H1 (cell line): ENCODE data around the gene SKAP1. TPM values are rescaled to one million over a fixed set of nuclear protein-coding genes. Genes with fewer than 3 reads are reported as not detected.

ENCODE experiments used
- CTCF ChIA-PET: fragments of 300-600 bp; sonication (Branson Sonifier 250); formaldehyde crosslinking; loops from one replicate; lab custom pipeline; 2021; ENCODE audit not compliant: partially characterized antibody; lab: Charles Lee
- POLR2A ChIA-PET: fragments of 300-600 bp; sonication (Branson Sonifier 250); formaldehyde crosslinking; loops from one replicate; lab custom pipeline; 2021; ENCODE audit warnings: inconsistent platforms; ENCODE audit not compliant: partially characterized antibody; lab: Charles Lee
- DNase-seq, 2 experiments: peaks; one replicate each; pipeline versions ENCODE4 v3.0.0 to v3.0.0-alpha.2; 2010 to 2022; ENCODE audit warnings: low spot score in 2 of 2, low read depth in 1 of 2, mixed read lengths in 1 of 2
- FAIRE-seq: peaks from 2 replicates; lab custom pipeline; 2011; peaks lifted over from hg19 to GRCh38; lab: Jason Lieb, UNC
- H2AFZ ChIP-seq: 2 replicates; pipeline ENCODE4 v1.8.1; 2012; ENCODE audit warnings: low read length, inconsistent platforms
- H2AK5ac ChIP-seq: 2 replicates; pipeline ENCODE4 v1.6.1; 2013; ENCODE audit warnings: low read depth, low read length
- H2BK120ac ChIP-seq: replicated peaks from 2 replicates; pipeline ENCODE3; 2013; ENCODE audit warnings: low read depth, low read length, inconsistent platforms
- H2BK12ac ChIP-seq: 2 replicates; pipeline ENCODE4 v1.6.1; 2013; ENCODE audit warnings: low read depth, low read length
- H2BK15ac ChIP-seq: 2 replicates; pipeline ENCODE4 v1.6.1; 2013; ENCODE audit warnings: low read length
- H2BK20ac ChIP-seq: 2 replicates; pipeline ENCODE4 v1.6.1; 2013; ENCODE audit warnings: low read length
- H2BK5ac ChIP-seq: 2 replicates; pipeline ENCODE4 v1.6.1; 2013; ENCODE audit warnings: low read depth, low read length
- H3K14ac ChIP-seq: 2 replicates; pipeline ENCODE4 v1.6.1; 2013; ENCODE audit warnings: inconsistent platforms; ENCODE audit not compliant: insufficient read length
- H3K18ac ChIP-seq: 2 replicates; pipeline ENCODE4 v1.6.1; 2013; ENCODE audit warnings: low read length; ENCODE audit errors: extremely low read depth
- H3K23ac ChIP-seq: 2 replicates; pipeline ENCODE4 v1.6.1; 2013; ENCODE audit warnings: inconsistent platforms; ENCODE audit not compliant: insufficient read length
- H3K23me2 ChIP-seq: 2 replicates; pipeline ENCODE4 v1.6.1; 2013; ENCODE audit warnings: low read depth, low read length
- H3K27ac ChIP-seq: 2 replicates; pipeline ENCODE4 v1.6.1; 2011; ENCODE audit warnings: low read depth, low read length, inconsistent platforms
- H3K27me3 ChIP-seq, 4 experiments: replicated peaks in 1 of 4; 1 replicate in 1 of 4; 2 replicates in 3 of 4; pipeline versions ENCODE4 v1.6.1 to v1.8.1; 2011 to 2013; ENCODE audit warnings: low read length in 3 of 4, mild to moderate bottlenecking in 3 of 4, inconsistent platforms in 2 of 4, mixed read lengths in 2 of 4, moderate library complexity in 1 of 4; ENCODE audit not compliant: control insufficient read depth in 3 of 4, insufficient read depth in 3 of 4; ENCODE audit errors: extremely low read depth in 1 of 4
- H3K36me3 ChIP-seq, 4 experiments: 2 replicates each; pipeline versions ENCODE4 v1.6.1 to v1.8.1; 2011 to 2013; ENCODE audit warnings: mild to moderate bottlenecking in 4 of 4, low read length in 3 of 4, moderate library complexity in 2 of 4, control low read depth in 1 of 4, inconsistent platforms in 1 of 4; ENCODE audit not compliant: insufficient read depth in 4 of 4, control insufficient read depth in 2 of 4
- H3K4ac ChIP-seq: replicated peaks from 2 replicates; pipeline ENCODE3; 2013; ENCODE audit warnings: low read length, low read depth, mixed read lengths, inconsistent platforms; ENCODE audit not compliant: insufficient read length
- H3K4me1 ChIP-seq, 4 experiments: replicated peaks in 1 of 4; 1 replicate in 1 of 4; 2 replicates in 3 of 4; pipeline versions ENCODE4 v1.6.1 to v1.8.1; 2011 to 2013; ENCODE audit warnings: low read length in 3 of 4, inconsistent platforms in 2 of 4, mixed read lengths in 1 of 4; ENCODE audit not compliant: insufficient read depth in 4 of 4, control insufficient read depth in 3 of 4
- H3K4me2 ChIP-seq, 2 experiments: 2 replicates each; pipeline versions ENCODE4 v1.6.1 to v1.8.1; 2011 to 2013; ENCODE audit warnings: low read depth in 2 of 2, low read length in 2 of 2, control low read depth in 1 of 2, inconsistent platforms in 1 of 2, mild to moderate bottlenecking in 1 of 2; ENCODE audit not compliant: insufficient read depth in 1 of 2
- H3K4me3 ChIP-seq, 4 experiments: fragments of 200-600, 300-600 bp in 1 of 4; sonication (generic), shearing (Covaris generic), sonication (Bioruptor Twin) in 1 of 4; 2 replicates each; pipeline versions ENCODE4 v1.5.1 to v1.8.1; 2011 to 2016; ENCODE audit warnings: low read length in 4 of 4, low read depth in 3 of 4, control low read depth in 2 of 4, inconsistent platforms in 2 of 4, mild to moderate bottlenecking in 2 of 4, mixed read lengths in 1 of 4, moderate library complexity in 1 of 4; ENCODE audit not compliant: insufficient read depth in 2 of 4; ENCODE audit errors: extremely low read depth in 1 of 4
- H3K56ac ChIP-seq: replicated peaks from 2 replicates; pipeline ENCODE3; 2013; ENCODE audit warnings: low read depth, mild to moderate bottlenecking, mixed read lengths, low read length, inconsistent platforms; ENCODE audit not compliant: insufficient read length
- H3K79me1 ChIP-seq: 2 replicates; pipeline ENCODE4 v1.6.1; 2013; ENCODE audit warnings: low read depth, low read length, control low read depth
- H3K79me2 ChIP-seq, 2 experiments: 2 replicates each; pipeline versions ENCODE4 v1.6.1 to v1.8.1; 2012 to 2013; ENCODE audit warnings: low read length in 2 of 2, mild to moderate bottlenecking in 2 of 2, inconsistent platforms in 1 of 2; ENCODE audit not compliant: insufficient read depth in 2 of 2, control insufficient read depth in 1 of 2
- H3K9ac ChIP-seq, 4 experiments: replicated peaks in 1 of 4; 1 replicate in 1 of 4; 2 replicates in 3 of 4; pipeline versions ENCODE4 v1.6.1 to v1.8.1; 2011 to 2013; ENCODE audit warnings: low read depth in 3 of 4, low read length in 3 of 4, control low read depth in 2 of 4, mild to moderate bottlenecking in 2 of 4, moderate library complexity in 2 of 4, inconsistent platforms in 1 of 4; ENCODE audit errors: extremely low read depth in 1 of 4
- H3K9me3 ChIP-seq, 2 experiments: 2 replicates each; pipeline versions ENCODE4 v1.6.1 to v1.8.1; 2012 to 2013; ENCODE audit warnings: mild to moderate bottlenecking in 2 of 2, moderate library complexity in 2 of 2, control low read depth in 1 of 2, inconsistent platforms in 1 of 2, low read depth in 1 of 2, low read length in 1 of 2, mixed read lengths in 1 of 2; ENCODE audit not compliant: insufficient read depth in 2 of 2
- H4K20me1 ChIP-seq, 2 experiments: replicated peaks in 1 of 2; 2 replicates each; pipeline versions ENCODE3 to v1.8.1; 2011 to 2013; ENCODE audit warnings: inconsistent platforms in 2 of 2, low read length in 2 of 2, mild to moderate bottlenecking in 1 of 2; ENCODE audit not compliant: insufficient read depth in 2 of 2, control insufficient read depth in 1 of 2
- H4K5ac ChIP-seq: 2 replicates; pipeline ENCODE4 v1.6.1; 2013; ENCODE audit warnings: low read length, low read depth, mixed read lengths, inconsistent platforms; ENCODE audit not compliant: insufficient read length
- H4K8ac ChIP-seq: 2 replicates; pipeline ENCODE4 v1.8.0; 2013; ENCODE audit warnings: mild to moderate bottlenecking, moderate library complexity, low read length, inconsistent platforms; ENCODE audit not compliant: insufficient read depth; ENCODE audit errors: extremely low read depth
- H4K91ac ChIP-seq: replicated peaks from 2 replicates; pipeline ENCODE3; 2013; ENCODE audit warnings: low read length, mixed read lengths, inconsistent platforms; ENCODE audit not compliant: insufficient read length
- GTF2F1 ChIP-seq: IDR thresholded peaks from 2 replicates; pipeline ENCODE4 v1.6.1; 2012; ENCODE audit warnings: low read depth, low read length, improper control_type of control experiment, borderline replicate concordance
- WGBS, 2 experiments: shearing (Covaris generic) in 1 of 2; methylation state at CpG; one replicate each; pipeline versions ENCODE4 v1.1.6 to v1.1.7; 2013 to 2015; ENCODE audit warnings: low lambda C conversion rate in 2 of 2, mixed read lengths in 2 of 2, inconsistent platforms in 1 of 2, low coverage in 1 of 2, missing lambda C conversion rate in 1 of 2; ENCODE audit not compliant: insufficient replicate concordance in 2 of 2, insufficient coverage in 1 of 2, insufficient read length in 1 of 2; ENCODE audit errors: extremely low coverage in 1 of 2, missing lambda C conversion rate in 1 of 2; 5-methylcytosine and 5-hydroxymethylcytosine counted together
- polyA plus RNA-seq, 7 experiments: library from polyadenylated mRNA; depleted of rRNA in 3 of 7; stranded (reverse) in 5 of 7; unstranded in 2 of 7; fragments of >200 nt in 5 of 7; fragments of 200-250 nt in 2 of 7; gene quantifications; 1 replicate in 5 of 7; 2 replicates in 1 of 7; 4 replicates in 1 of 7; pipeline versions ENCODE4 v1.2.1 to v1.2.3, GENCODE V29; 2011 to 2013; ENCODE audit warnings: missing spikeins in 2 of 7, mixed read lengths in 2 of 7
- total RNA-seq: library from RNA; stranded (reverse); fragmentation: NEBNext Ultra II Directional; extraction: Animal tissue kit (Norgen Biotek cat#: 25700); gene quantifications from 2 replicates; pipeline ENCODE4 v1.2.1, GENCODE V29; 2021

SKAP1 gene
- total and polyA plus RNA-seq, 2 of the 8 experiments (the other 6 are each of a cell fraction or from before 2014, with no cell fraction given) = not detected

GRCh38 chr17:48439875-48440505 lies 10.0 kb upstream of the SKAP1 start:
- CTCF ChIA-PET = interaction anchor here (1.0 to 1.5 kb wide), 5 partner anchors 9 to 132 kb away, joined by 3 to 4 read pairs (median 3); no protein-coding TSS in a partner anchor
- Histone ChIP-seq H3K4me1 (no peaks in the 10 kb centered on the region; a peak in 2 of 7 replicates), H3K4me2 (no peak overlapping the region), H3K14ac (no peak overlapping the region), H2BK15ac (no peak overlapping the region), H3K79me1 (no peaks in the 10 kb centered on the region), H4K8ac (no peak overlapping the region), H3K4me3 (no peak overlapping the region), H2AK5ac (no peak overlapping the region), H3K9ac (no peak overlapping the region), H3K4ac (no peak overlapping the region), H3K36me3 (no peaks in the 10 kb centered on the region), H3K79me2 (no peaks in the 10 kb centered on the region), H3K23ac (no peak overlapping the region), H3K27ac (no peak overlapping the region), H3K27me3 (no peaks in the 10 kb centered on the region), H4K5ac (no peak overlapping the region), H2BK20ac (no peak overlapping the region), H2AFZ (no peak overlapping the region), H2BK12ac (no peak overlapping the region), H2BK5ac (no peak overlapping the region), H4K91ac (no peak overlapping the region), H3K56ac (no peak overlapping the region), H3K18ac (no peak overlapping the region), H3K9me3 (no peaks in the 10 kb centered on the region), H3K23me2 (no peaks in the 10 kb centered on the region), H4K20me1 (no peaks in the 10 kb centered on the region), H2BK120ac (no peak overlapping the region)
- no peak for TF ChIP-seq GTF2F1
- WGBS, 2 experiments = 91% methylated on average over 8 of the region's 8 CpGs; no CpG with 5 or more reads in 1 of the 2 experiments
- FAIRE-seq (no peak), DNase-seq (no peak)
- POLR2A ChIA-PET = interaction anchor here (2.0 kb wide), 1 partner anchor 12 kb away, joined by 5 read pairs; no protein-coding TSS in a partner anchor
